Spleen (tissue), 11 donors: Measurements from ENCODE around the gene ISL2. TPM values are rescaled to one million over a fixed set of nuclear protein-coding genes. Genes with fewer than 3 reads are reported as not detected.

Experiments used
- DNase-seq: peaks from one replicate; pipeline ENCODE4 v3.0.0-alpha.2; 2020
- H3K27ac ChIP-seq, 8 donors: fragments of 200-600 bp; sonication (generic) in 7 of 8; 1 replicate in 4 of 8; 2 replicates in 4 of 8; pipeline versions ENCODE4 v1.5.0 to v1.8.0; 2016 to 2021; ENCODE audit warnings: inconsistent platforms in 4 of 8, mild to moderate bottlenecking in 4 of 8, moderate library complexity in 1 of 8
- H3K27me3 ChIP-seq, 7 donors: fragments of 200-600 bp; sonication (generic) in 6 of 7; replicated peaks in 1 of 7; 1 replicate in 4 of 7; 2 replicates in 3 of 7; pipeline versions ENCODE4 v1.5.0 to v1.8.0; 2016 to 2021; ENCODE audit warnings: inconsistent platforms in 3 of 7, mild to moderate bottlenecking in 1 of 7
- H3K36me3 ChIP-seq, 6 donors: fragments of 200-600 bp; sonication (generic) in 5 of 6; 1 replicate in 4 of 6; 2 replicates in 2 of 6; pipeline versions ENCODE4 v1.5.0 to v1.8.0; 2016 to 2021; ENCODE audit warnings: inconsistent platforms in 2 of 6
- H3K4me1 ChIP-seq, 6 donors: fragments of 200-600 bp; sonication (generic) in 5 of 6; 1 replicate in 3 of 6; 2 replicates in 3 of 6; pipeline versions ENCODE4 v1.5.0 to v1.8.0; 2016 to 2021; ENCODE audit warnings: inconsistent platforms in 3 of 6
- H3K4me3 ChIP-seq, 8 donors: fragments of 200-600 bp; sonication (generic) in 7 of 8; 1 replicate in 4 of 8; 2 replicates in 4 of 8; pipeline versions ENCODE4 v1.5.0 to v1.8.0; 2016 to 2021; ENCODE audit warnings: inconsistent platforms in 4 of 8, mild to moderate bottlenecking in 4 of 8, moderate library complexity in 2 of 8
- H3K9me3 ChIP-seq, 8 donors: fragments of 200-600 bp; sonication (generic) in 7 of 8; 1 replicate in 4 of 8; 2 replicates in 4 of 8; pipeline versions ENCODE4 v1.5.0 to v1.8.0; 2016 to 2021; ENCODE audit warnings: inconsistent platforms in 4 of 8
- POLR2A ChIP-seq, 3 donors: fragments of 450-650 bp; IDR thresholded peaks; one replicate each; pipeline ENCODE4 v1.5.1; 2017; ENCODE audit warnings: antibody characterized with exemption in 3 of 3, mild to moderate bottlenecking in 1 of 3
- POLR2AphosphoS5 ChIP-seq, 3 donors: sonication (generic); formaldehyde crosslinking; IDR thresholded peaks; one replicate each; pipeline ENCODE4 v1.5.1; 2017; ENCODE audit warnings: antibody characterized with exemption in 3 of 3
- WGBS, 5 donors: extraction: QIAGEN DNeasy Blood & Tissue Kit in 3 of 5; methylation state at CpG; one replicate each; pipeline versions ENCODE4 v1.1.5 to v1.1.7; 2013 to 2018; 5-methylcytosine and 5-hydroxymethylcytosine counted together
- intact Hi-C: fragments of 100-400 bp; cut with DNase I; formaldehyde crosslinking; loops from one replicate; pipeline ENCODE4 v1.15.0; 2023; ENCODE audit warnings: low total_unique reads
- polyA plus RNA-seq, 3 donors: library from polyadenylated mRNA; stranded (reverse); fragments of 200-250 nt; gene quantifications; one replicate each; pipeline ENCODE4 v1.2.1, GENCODE V29; 2013
- total RNA-seq, 7 donors: library from RNA; depleted of rRNA in 3 of 7; stranded (reverse); fragments of >200 nt in 3 of 7; fragmentation: NEBNext Ultra II Directional in 4 of 7; extraction: Animal tissue kit (Norgen Biotek cat#: 25700) in 4 of 7; gene quantifications; one replicate each; pipeline versions ENCODE4 v1.1.0 to v1.2.1, GENCODE V29; 2016 to 2021
- TF ChIP-seq, protein P1 (sequence below), 11 experiments: fragments of 200-600 bp in 7 of 11; fragments of 450-650 bp in 4 of 11; sonication (generic) in 4 of 11; IDR thresholded peaks in 8 of 11; conservative IDR thresholded peaks in 3 of 11; 1 replicate in 7 of 11; 2 replicates in 4 of 11; pipeline versions ENCODE4 v1.4.0 to v1.8.0; 2016 to 2021; ENCODE audit warnings: antibody characterized with exemption in 11 of 11, inconsistent platforms in 4 of 11, mild to moderate bottlenecking in 1 of 11
- donor health status: healthy with polysubstance abuse.
- donor health status: DM: no; HTN: no; CAD: no; lungs with moderate emphysema.
- donor health status: DM: no; HTN: no; CAD: no.
- donor health status: Bipolar disorder and iron deficiency.
- donor health status: healthy.
- donor health status: DM: no; HTN: no; CAD: no.
- donor health status: DM: yes; HTN: yes; CAD: no.

ISL2 gene
- total and polyA plus RNA-seq, 10 donors, result 0.20 to 1.1 (median 0.37) TPM

DNA sequence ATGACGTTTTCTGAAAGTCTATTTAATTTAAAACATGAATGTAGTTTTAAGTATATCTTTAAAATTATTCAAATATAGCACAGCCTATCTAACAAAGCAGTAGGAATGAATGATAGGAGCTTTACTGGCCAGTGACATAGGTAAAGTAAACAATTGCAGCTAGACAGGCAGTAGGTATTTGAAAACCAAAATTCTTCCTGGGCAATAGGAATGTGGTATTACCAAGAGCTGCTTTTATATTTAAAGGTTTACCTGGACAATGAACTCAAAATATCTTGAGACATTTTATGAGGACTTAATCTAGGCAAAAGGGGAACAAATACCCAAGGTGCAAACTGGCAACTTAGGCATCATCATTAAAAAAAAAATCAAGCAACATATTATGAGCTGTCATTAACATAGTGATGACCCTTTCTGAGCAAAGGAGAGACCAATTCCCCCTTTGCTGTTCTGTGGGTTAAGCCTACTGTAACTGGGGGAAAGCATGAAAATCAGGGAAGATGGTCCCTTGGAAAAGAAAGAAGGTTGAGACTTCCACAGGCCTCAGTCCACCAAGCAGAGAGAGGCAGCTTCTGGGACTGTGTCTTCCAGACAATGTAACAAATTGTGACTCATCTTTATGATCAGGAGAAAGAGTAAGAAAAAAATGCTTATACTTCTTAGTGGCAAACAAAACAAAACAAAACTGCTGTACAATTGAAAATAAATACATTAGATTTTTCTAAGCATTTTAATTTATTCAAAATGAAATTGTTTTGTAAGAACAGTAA lies 12.9 kb downstream of the ISL2 start:
- Histone ChIP-seq H3K4me1 (peaks cover 17 to 27% (median 22%) of the 10 kb centered on the region in 6 donors), H3K4me3 (no peak overlapping the region), H3K9me3 (no peaks in the 10 kb centered on the region), H3K36me3 (peaks cover 0 to 23% (median 0%) of the 10 kb centered on the region in 6 donors), H3K27me3 (peaks cover 14 to 46% (median 45%) of the 10 kb centered on the region in 7 donors), H3K27ac (no peak overlapping the region)
- 88 to 96% (median 95%) methylated on average over 1 of the region's 1 CpG for WGBS, 5 donors
- no peak for DNase-seq
- intact Hi-C loops, result no loop called here
- TF ChIP-seq, protein P1, sequence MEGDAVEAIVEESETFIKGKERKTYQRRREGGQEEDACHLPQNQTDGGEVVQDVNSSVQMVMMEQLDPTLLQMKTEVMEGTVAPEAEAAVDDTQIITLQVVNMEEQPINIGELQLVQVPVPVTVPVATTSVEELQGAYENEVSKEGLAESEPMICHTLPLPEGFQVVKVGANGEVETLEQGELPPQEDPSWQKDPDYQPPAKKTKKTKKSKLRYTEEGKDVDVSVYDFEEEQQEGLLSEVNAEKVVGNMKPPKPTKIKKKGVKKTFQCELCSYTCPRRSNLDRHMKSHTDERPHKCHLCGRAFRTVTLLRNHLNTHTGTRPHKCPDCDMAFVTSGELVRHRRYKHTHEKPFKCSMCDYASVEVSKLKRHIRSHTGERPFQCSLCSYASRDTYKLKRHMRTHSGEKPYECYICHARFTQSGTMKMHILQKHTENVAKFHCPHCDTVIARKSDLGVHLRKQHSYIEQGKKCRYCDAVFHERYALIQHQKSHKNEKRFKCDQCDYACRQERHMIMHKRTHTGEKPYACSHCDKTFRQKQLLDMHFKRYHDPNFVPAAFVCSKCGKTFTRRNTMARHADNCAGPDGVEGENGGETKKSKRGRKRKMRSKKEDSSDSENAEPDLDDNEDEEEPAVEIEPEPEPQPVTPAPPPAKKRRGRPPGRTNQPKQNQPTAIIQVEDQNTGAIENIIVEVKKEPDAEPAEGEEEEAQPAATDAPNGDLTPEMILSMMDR (IDR thresholded peaks at IDR 0.05 in 8 of 11, conservative IDR thresholded peaks at IDR 0.05 in 3 of 11), result no peak
- TF ChIP-seq POLR2AphosphoS5 (IDR thresholded peaks at IDR 0.05), result no peak
- TF ChIP-seq POLR2A (IDR thresholded peaks at IDR 0.05), result no peak

DNA sequence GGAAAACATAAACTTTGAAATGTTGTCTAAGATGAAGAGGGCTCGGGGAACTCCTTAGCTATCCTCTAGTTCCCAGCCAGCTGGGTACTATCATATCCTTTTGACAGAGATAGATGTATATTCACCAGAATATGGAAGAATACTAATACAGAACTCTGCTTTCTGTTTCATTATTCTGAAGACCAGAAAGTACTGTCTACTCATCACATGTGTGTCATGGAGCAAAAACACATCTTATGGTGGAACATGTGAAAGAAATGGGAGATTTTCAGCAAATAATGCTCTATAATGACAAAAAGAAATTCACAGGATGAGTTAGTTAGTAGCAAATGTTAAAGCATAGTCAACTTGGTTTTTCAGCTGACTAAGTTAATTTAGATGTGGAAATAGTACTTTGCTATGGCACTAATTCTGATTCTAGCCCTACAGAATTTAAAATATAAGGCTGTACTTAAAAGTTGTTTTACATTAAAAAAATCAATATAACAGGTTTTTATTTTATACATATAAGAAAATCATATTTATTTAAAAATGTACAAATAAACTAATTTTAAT lies 16.5 kb downstream of the ISL2 start:
- DNase-seq, result no peak
- H3K4me3 ChIP-seq, result no peak overlapping the region
- H3K4me1 ChIP-seq, result no peaks in the 10 kb centered on the region
- no peaks in the 10 kb centered on the region for H3K9me3 ChIP-seq
- H3K27ac ChIP-seq, result no peak overlapping the region
- H3K27me3 ChIP-seq, result peaks cover 0 to 10% (median 9%) of the 10 kb centered on the region in 7 donors
- 91 to 98% (median 94%) methylated on average over 1 of the region's 1 CpG for WGBS, 5 donors
- peaks cover 0 to 18% (median 0%) of the 10 kb centered on the region in 6 donors for H3K36me3 ChIP-seq
- intact Hi-C loops, result no loop called here
- TF ChIP-seq, protein P1 (IDR thresholded peaks at IDR 0.05 in 8 of 11, conservative IDR thresholded peaks at IDR 0.05 in 3 of 11), result no peak
- TF ChIP-seq POLR2A (IDR thresholded peaks at IDR 0.05) (no peak), POLR2AphosphoS5 (IDR thresholded peaks at IDR 0.05) (no peak)

DNA sequence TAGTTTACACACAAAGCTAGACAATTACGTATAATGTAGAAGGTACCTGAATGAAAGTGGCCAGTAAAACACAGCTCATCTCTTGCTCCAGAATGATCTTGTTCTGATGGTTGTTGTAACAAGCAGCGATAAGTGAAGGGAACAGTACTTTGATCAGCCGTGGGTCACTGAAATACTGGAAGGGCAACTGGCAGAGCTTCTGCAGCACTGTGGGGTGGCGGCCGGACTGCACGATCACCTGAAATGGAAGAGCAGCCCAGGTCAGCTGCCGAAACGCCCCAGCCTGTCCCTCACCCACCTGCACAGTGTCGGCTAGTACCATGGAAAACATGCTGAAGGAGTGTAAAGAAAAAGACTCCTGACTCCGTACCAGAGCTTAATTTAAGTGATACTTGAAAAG lies 17.3 kb downstream of the ISL2 start:
- Histone ChIP-seq H3K27me3 (peaks cover 0 to 3% (median 1%) of the 10 kb centered on the region in 7 donors), H3K9me3 (no peaks in the 10 kb centered on the region), H3K36me3 (peaks cover 0 to 22% (median 0%) of the 10 kb centered on the region in 6 donors), H3K27ac (no peak overlapping the region), H3K4me1 (no peaks in the 10 kb centered on the region), H3K4me3 (no peak overlapping the region)
- TF ChIP-seq, protein P1 (IDR thresholded peaks at IDR 0.05 in 8 of 11, conservative IDR thresholded peaks at IDR 0.05 in 3 of 11), result no peak
- no peak for TF ChIP-seq POLR2A (IDR thresholded peaks at IDR 0.05)
- no peak for TF ChIP-seq POLR2AphosphoS5 (IDR thresholded peaks at IDR 0.05)
- intact Hi-C loops, result no loop called here
- no peak for DNase-seq
- 93 to 97% (median 94%) methylated on average over 10 of the region's 10 CpGs for WGBS, 5 donors

DNA sequence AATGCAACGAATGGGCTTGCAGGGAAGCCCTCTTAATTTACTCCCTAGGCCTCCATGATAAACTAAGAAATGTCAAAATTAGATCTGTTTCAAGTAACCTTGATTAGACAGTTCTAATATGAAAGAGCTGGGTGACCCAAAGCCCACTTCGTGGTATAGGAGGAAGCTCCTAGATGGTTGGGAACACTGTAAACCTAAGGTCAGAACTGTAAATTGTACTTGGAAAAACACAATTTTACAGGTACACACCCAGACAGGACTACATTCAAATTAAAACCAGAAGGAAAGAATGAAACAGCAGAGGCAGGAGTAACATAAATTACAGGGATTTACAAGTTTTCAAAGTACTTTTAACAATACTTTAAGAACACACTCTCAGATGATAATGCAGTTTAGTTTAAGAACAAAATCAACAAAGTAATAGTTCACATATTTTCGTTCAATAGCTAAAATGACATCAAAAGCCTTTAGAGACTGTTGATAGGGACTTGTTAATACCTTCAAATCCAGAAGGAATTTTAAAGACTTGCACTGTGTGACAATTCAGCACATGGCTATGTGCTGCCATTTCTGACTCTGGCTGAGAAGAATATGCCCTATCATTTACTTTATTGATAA lies 18.4 kb downstream of the ISL2 start:
- Histone ChIP-seq H3K27me3 (no peaks in the 10 kb centered on the region), H3K27ac (no peak overlapping the region), H3K36me3 (peaks cover 0 to 28% (median 0%) of the 10 kb centered on the region in 6 donors), H3K4me1 (no peaks in the 10 kb centered on the region), H3K4me3 (no peak overlapping the region), H3K9me3 (no peaks in the 10 kb centered on the region)
- intact Hi-C loops, result no loop called here
- WGBS, 5 donors, result 86 to 91% (median 89%) methylated on average over 3 of the region's 3 CpGs
- DNase-seq, result no peak
- TF ChIP-seq, protein P1 (IDR thresholded peaks at IDR 0.05 in 8 of 11, conservative IDR thresholded peaks at IDR 0.05 in 3 of 11), result no peak
- TF ChIP-seq POLR2AphosphoS5 (IDR thresholded peaks at IDR 0.05), result no peak
- TF ChIP-seq POLR2A (IDR thresholded peaks at IDR 0.05), result no peak
